Heart left ventricle (tissue), 16 donors: ENCODE results near the gene MLKL. TPM values are rescaled to one million over a fixed set of nuclear protein-coding genes. Genes with fewer than 3 reads are reported as not detected.

Experiments used
- ATAC-seq, 4 donors: fragments of 200-7000 bp; cut with Tn5 transposase; one replicate each; pipeline ENCODE4 v1.9.1; 2020 to 2022; ENCODE audit warnings: moderate library complexity in 4 of 4, mild to moderate bottlenecking in 3 of 4, moderate number of reproducible peaks in 1 of 4
- DNase-seq, 5 donors: peaks; one replicate each; pipeline ENCODE4 v3.0.0-alpha.2; 2020
- H3K27ac ChIP-seq, 12 donors: fragments of 200-600 bp; sonication (generic) in 4 of 12; one replicate each; pipeline versions ENCODE4 v1.5.0 to v1.8.0; 2016 to 2022; ENCODE audit warnings: mild to moderate bottlenecking in 2 of 12
- H3K27me3 ChIP-seq, 9 donors: fragments of 200-600 bp; sonication (generic) in 2 of 9; one replicate each; pipeline versions ENCODE4 v1.5.1 to v1.8.0; 2016 to 2022; ENCODE audit warnings: mild to moderate bottlenecking in 3 of 9
- H3K36me3 ChIP-seq, 9 donors: fragments of 200-600 bp; sonication (generic) in 2 of 9; one replicate each; pipeline versions ENCODE4 v1.5.0 to v1.8.0; 2018 to 2022; ENCODE audit warnings: mild to moderate bottlenecking in 2 of 9
- H3K4me1 ChIP-seq, 12 donors: fragments of 200-600 bp; sonication (generic) in 4 of 12; one replicate each; pipeline versions ENCODE4 v1.5.0 to v1.8.0; 2016 to 2022; ENCODE audit warnings: mild to moderate bottlenecking in 3 of 12
- H3K4me3 ChIP-seq, 12 donors: fragments of 200-600 bp; sonication (generic) in 4 of 12; one replicate each; pipeline versions ENCODE4 v1.5.0 to v1.8.0; 2017 to 2022; ENCODE audit warnings: mild to moderate bottlenecking in 9 of 12, moderate library complexity in 4 of 12
- H3K9me3 ChIP-seq, 12 donors: fragments of 200-600 bp; sonication (generic) in 4 of 12; one replicate each; pipeline versions ENCODE4 v1.5.0 to v1.8.0; 2016 to 2022; ENCODE audit warnings: mild to moderate bottlenecking in 1 of 12
- CTCF ChIP-seq, 12 donors: fragments of 200-600 bp; sonication (generic) in 4 of 12; IDR thresholded peaks; one replicate each; pipeline versions ENCODE4 v1.5.0 to v1.8.0; 2018 to 2022; ENCODE audit warnings: antibody characterized with exemption in 12 of 12, mild to moderate bottlenecking in 5 of 12
- POLR2A ChIP-seq, 2 donors: fragments of 450-650 bp; IDR thresholded peaks; one replicate each; pipeline ENCODE4 v1.6.1; 2017; ENCODE audit warnings: antibody characterized with exemption in 2 of 2, mild to moderate bottlenecking in 2 of 2, moderate library complexity in 2 of 2
- WGBS, 4 donors: extraction: QIAGEN DNeasy Blood & Tissue Kit in 2 of 4; methylation state at CpG; one replicate each; pipeline versions ENCODE4 v1.1.5 to v1.1.7; 2013 to 2018; 5-methylcytosine and 5-hydroxymethylcytosine counted together
- intact Hi-C, 10 donors: fragments of 100-400 bp; cut with DNase I; formaldehyde crosslinking; loops; one replicate each; pipeline versions ENCODE4 v1.11.1 to v1.14.2; 2022
- polyA plus RNA-seq, 2 donors: library from polyadenylated mRNA; stranded (reverse); fragments of 200-250 nt; gene quantifications; one replicate each; pipeline ENCODE4 v1.2.3, GENCODE V29; 2013
- total RNA-seq, 9 donors: library from RNA; depleted of rRNA in 2 of 9; stranded (reverse); fragments of >200 nt in 2 of 9; fragmentation: NEBNext Ultra II Directional in 3 of 9; extraction: Animal tissue kit (Norgen Biotek cat#: 25700) in 3 of 9; gene quantifications; one replicate each; pipeline versions ENCODE4 v1.1.0 to v1.2.4, GENCODE V29; 2016 to 2023
- donor health status: ischemic (EF 13 %, LVEDD 7.1; RV severe dilation, severe dysfunction).
- donor health status: healthy with polysubstance abuse.
- donor health status: DM: no; HTN: yes; CAD: no.
- donor health status: DM: no; HTN: no; CAD: no.
- donor health status: ischemic (EF 25% LVEDD 6.9; RV normal size, moderate dysfunction).
- donor health status: ischemic (EF 25% LVEDD 5.7; RV mildly dilated, moderate dysfunction).
- donor health status: healthy.
- donor health status: DM: yes; HTN: yes; CAD: no.
- donor health status: ischemic (EF 35%, LVEDD 5.7; RV mildly dilated, moderate dysfunction).
- donor health status: nonischemic (EF 11% LVEDD 7.7; RV severe dilation, severe dysfunction).
- donor health status: DM: yes; HTN: yes; CAD: no.
- donor health status: PGD.
- donor health status: ischemic (EF 29% LVEDD 5.4; RV normal size, mild dysfunction).
- donor health status: nonischemic (EF 23%, LVEDD 6.1; RV moderate dilation, normal function).

The MLKL gene
- total and polyA plus RNA-seq, 11 donors, result 2.2 to 14.9 (median 4.3) TPM

- DNase-seq, result peak in 3 of 5 donors; percentile 15 to 39 (median 28)
- no peaks in the 10 kb centered on the region for H3K27me3 ChIP-seq
- no peaks in the 10 kb centered on the region for H3K9me3 ChIP-seq
- peak overlapping the region in 9 of 12 donors; percentile 24 to 78 (median 45) for H3K27ac ChIP-seq
- H3K36me3 ChIP-seq, result peaks cover 0 to 38% (median 25%) of the 10 kb centered on the region in 9 donors
- ATAC-seq, result peak in 3 of 4 donors; percentile 13 to 20 (median 14)
- WGBS, 4 donors, result 0 to 12% (median 1%) methylated on average over 23 of the region's 23 CpGs
- TF ChIP-seq CTCF (IDR thresholded peaks at IDR 0.05) (no peak), POLR2A (IDR thresholded peaks at IDR 0.05) (no peak)
- intact Hi-C loops, result loop anchor here in 1 of 10 donors (2.0 kb wide), 1 partner anchor 34 kb away; the partner anchor contains the start of gene MLKL
- peaks cover 0 to 20% (median 8%) of the 10 kb centered on the region in 12 donors for H3K4me1 ChIP-seq
- peak overlapping the region; percentile 53 to 99 (median 78) for H3K4me3 ChIP-seq
Measured at GRCh38 chr16:74667255-74667700, 33.4 kb downstream of the MLKL start.

- ATAC-seq, result peak; percentile 100
- peak; percentile 96 to 98 (median 98) for DNase-seq
- intact Hi-C loops, result loop anchor here in 1 of 10 donors (2.0 kb wide), 1 partner anchor 34 kb away; the partner anchor contains the start of gene MLKL
- TF ChIP-seq CTCF (IDR thresholded peaks at IDR 0.05), result no peak
- TF ChIP-seq POLR2A (IDR thresholded peaks at IDR 0.05), result no peak
- Histone ChIP-seq H3K27ac (peak within 1 kb of the TSS in 11 of 12 donors; percentile 11 to 78 (median 71)), H3K27me3 (no peaks in the 10 kb centered on the region), H3K36me3 (peaks cover 0 to 37% (median 24%) of the 10 kb centered on the region in 9 donors), H3K9me3 (no peaks in the 10 kb centered on the region), H3K4me3 (peak within 1 kb of the TSS; percentile 61 to 99 (median 81)), H3K4me1 (peaks cover 0 to 20% (median 8%) of the 10 kb centered on the region in 12 donors)
- WGBS, 4 donors, result 0% methylated on average over 29 to 63 of the region's 63 CpGs
Measured at GRCh38 chr16:74666425-74667254, 34.0 kb downstream of the MLKL start, which contains the start of gene RFWD3. Gene RFWD3 (minus strand): TSS chr16:74666877. CDS start chr16:74661449, 5,428 bp downstream.

GRCh38 chr16:74666010-74666421 is 34.6 kb downstream of the MLKL start:
- TF ChIP-seq CTCF (IDR thresholded peaks at IDR 0.05) (no peak), POLR2A (IDR thresholded peaks at IDR 0.05) (no peak)
- H3K27ac ChIP-seq, result peak overlapping the region in 7 of 12 donors; percentile 54 to 78 (median 71)
- 8 to 13% (median 13%) methylated on average over 8 of the region's 8 CpGs for WGBS, 4 donors
- DNase-seq (no peak), ATAC-seq (no peak)
- no peaks in the 10 kb centered on the region for H3K9me3 ChIP-seq
- intact Hi-C loops, result loop anchor here in 1 of 10 donors (2.0 kb wide), 1 partner anchor 35 kb away; the partner anchor contains the start of gene MLKL
- peaks cover 0 to 20% (median 8%) of the 10 kb centered on the region in 12 donors for H3K4me1 ChIP-seq
- no peaks in the 10 kb centered on the region for H3K27me3 ChIP-seq
- H3K36me3 ChIP-seq, result peaks cover 0 to 38% (median 31%) of the 10 kb centered on the region in 9 donors
- H3K4me3 ChIP-seq, result peak overlapping the region; percentile 61 to 99 (median 81)

- H3K4me1 ChIP-seq, result peaks cover 0 to 45% (median 6%) of the 10 kb centered on the region in 12 donors
Measured at GRCh38 chr16:74661064-74661463, 39.6 kb downstream of the MLKL start.

More at GRCh38 chr16:74661064-74661463, 39.6 kb downstream of the MLKL start:
- TF ChIP-seq POLR2A (IDR thresholded peaks at IDR 0.05) (no peak), CTCF (IDR thresholded peaks at IDR 0.05) (no peak)
- no peak for DNase-seq
- H3K4me3 ChIP-seq, result no peak overlapping the region
- ATAC-seq, result no peak
- H3K27ac ChIP-seq, result no peak overlapping the region
- WGBS, 4 donors, result 90 to 93% (median 91%) methylated on average over 5 of the region's 5 CpGs
- peaks cover 0 to 82% (median 76%) of the 10 kb centered on the region in 9 donors for H3K36me3 ChIP-seq
- intact Hi-C loops, result no loop called here
- no peaks in the 10 kb centered on the region for H3K9me3 ChIP-seq
- H3K27me3 ChIP-seq, result no peaks in the 10 kb centered on the region
